ENCODE data around the gene CDH11.

GRCh38 chr16:65105171-65105570 is 16.7 kb downstream of the CDH11 start:
- no peak for TF ChIP-seq FOXA1 (IDR thresholded peaks at IDR 0.05)
- TF ChIP-seq FOXK2 (IDR thresholded peaks at IDR 0.05): no peak
- no peak for TF ChIP-seq L3MBTL2 (conservative IDR thresholded peaks at IDR 0.05)
- TF ChIP-seq SP1 (IDR thresholded peaks at IDR 0.05): no peak
- TF ChIP-seq PKNOX1 (IDR thresholded peaks at IDR 0.05): no peak
- TF ChIP-seq SUZ12 (IDR thresholded peaks at IDR 0.05): no peak

All from HEK293T (cell line).